ENCODE data around the gene ATG14. TPM values are rescaled to one million over a fixed set of nuclear protein-coding genes. Genes with fewer than 3 reads are reported as not detected.

The ATG14 gene
- total and polyA plus RNA-seq, 2 of the 8 experiments (the other 6 are each of a cell fraction or from before 2014, with no cell fraction given): 4.9 to 10.8 TPM

- TF ChIP-seq FOSL1 (IDR thresholded peaks at IDR 0.05; ENCODE audit: insufficient read depth, low read depth, low read length): no peak
- no peak for TF ChIP-seq EGR1 (IDR thresholded peaks at IDR 0.05; ENCODE audit: borderline replicate concordance, low read depth, low read length)
- TF ChIP-seq, protein P1, sequence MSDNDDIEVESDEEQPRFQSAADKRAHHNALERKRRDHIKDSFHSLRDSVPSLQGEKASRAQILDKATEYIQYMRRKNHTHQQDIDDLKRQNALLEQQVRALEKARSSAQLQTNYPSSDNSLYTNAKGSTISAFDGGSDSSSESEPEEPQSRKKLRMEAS (IDR thresholded peaks at IDR 0.05): no peak
- no peak for TF ChIP-seq CHD1 (IDR thresholded peaks at IDR 0.05; ENCODE audit: low read depth, low read length)
- TF ChIP-seq GTF2F1 (IDR thresholded peaks at IDR 0.05; ENCODE audit: borderline replicate concordance, low read depth, low read length): no peak
- TF ChIP-seq CBX5 (IDR thresholded peaks at IDR 0.05; ENCODE audit: low read depth, low read length): no peak
- TF ChIP-seq KDM4A (IDR thresholded peaks at IDR 0.05; ENCODE audit: low read depth, low read length, severe bottlenecking): no peak
- no peak for TF ChIP-seq POU5F1 (IDR thresholded peaks at IDR 0.05; ENCODE audit: low read depth, low read length)
- TF ChIP-seq JUND (IDR thresholded peaks at IDR 0.05; ENCODE audit: low read length): no peak
Measured at GRCh38 chr14:55386037-55386808, 25.4 kb downstream of the ATG14 start (continued).

All from H1 (cell line).